Femur (tissue), 1 donor: Measurements from ENCODE around the gene KCNK10.

Experiments
- DNase-seq: peaks from one replicate; pipeline ENCODE4 v3.0.0-alpha.2; 2017

KCNK10 gene

GRCh38 chr14:88323086-88323522 is at the start of gene KCNK10:
Gene KCNK10 (minus strand): TSS chr14:88323269. CDS start chr14:88322798, 471 bp downstream.
- no peak for DNase-seq

DNA sequence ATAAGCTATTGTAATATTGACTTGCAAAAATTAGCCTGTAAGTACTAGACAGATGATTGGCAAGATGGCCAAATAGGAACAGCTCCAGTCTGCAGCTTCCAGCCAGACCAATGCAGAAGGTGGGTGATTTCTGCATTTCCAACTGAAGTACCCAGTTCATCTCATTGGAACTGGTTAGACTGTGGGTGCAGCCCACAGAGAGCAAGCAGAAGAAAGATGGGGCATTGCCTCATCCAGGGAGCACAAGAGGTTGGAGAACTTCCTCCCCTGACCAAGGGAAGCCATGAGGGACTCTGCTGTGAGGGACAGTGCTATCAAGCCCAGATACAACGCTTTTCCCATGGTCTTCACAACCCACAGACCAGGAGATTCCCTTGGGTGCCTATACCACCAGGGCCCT is 46.4 kb upstream of the KCNK10 start:
- DNase-seq: no peak

DNA sequence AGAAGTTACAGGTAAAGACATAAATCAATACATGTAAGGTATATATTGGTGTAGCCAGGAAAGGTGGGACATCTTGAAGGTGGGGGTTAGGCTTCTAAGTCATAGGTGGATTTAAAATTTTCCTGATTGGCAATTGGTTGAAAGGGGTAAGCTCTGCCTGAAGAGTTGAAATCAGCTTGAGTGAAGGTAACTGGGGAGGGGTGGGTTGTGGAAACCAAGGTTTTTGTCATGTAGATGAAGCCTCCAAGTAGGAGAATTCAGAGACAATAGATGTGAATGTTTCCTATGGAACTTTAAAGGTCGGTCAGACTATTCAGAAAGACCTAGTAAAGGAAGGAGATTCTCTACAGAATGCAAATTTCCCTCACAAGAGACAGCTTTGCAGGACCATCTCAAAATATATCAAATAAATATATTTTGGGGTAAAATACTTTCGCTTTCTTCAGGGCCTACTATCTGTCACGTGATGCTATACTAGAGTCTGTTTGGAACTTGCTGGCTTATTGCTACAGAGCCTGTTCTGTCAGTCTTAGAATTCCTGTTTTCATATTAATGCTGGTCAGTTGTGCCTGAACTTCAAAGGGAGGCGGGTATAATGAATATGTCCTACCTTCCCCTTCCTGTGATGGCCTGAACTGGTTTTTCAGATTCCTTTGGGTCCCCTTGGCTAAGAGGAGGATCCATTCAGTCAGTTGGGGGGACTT is 41.8 kb upstream of the KCNK10 start:
- DNase-seq: no peak

DNA sequence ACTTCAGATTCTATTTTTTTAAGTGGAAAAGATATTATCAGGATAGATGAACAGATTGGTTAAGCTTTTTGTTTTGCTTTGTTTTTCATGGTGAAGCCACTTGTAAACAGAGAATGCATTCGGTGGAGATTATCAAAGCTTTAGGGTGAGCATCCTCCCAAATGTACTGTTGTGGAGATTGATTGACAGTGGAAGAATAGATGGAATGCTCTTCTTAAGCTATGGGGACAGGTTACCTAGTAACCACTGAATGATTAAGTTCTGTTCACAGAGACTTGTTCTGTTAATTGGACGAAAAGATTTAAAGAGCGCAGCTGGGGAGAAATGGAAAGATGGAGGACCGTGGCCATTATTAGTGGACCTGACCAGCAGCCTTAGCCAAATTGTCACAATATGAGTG is 40.6 kb upstream of the KCNK10 start:
- no peak for DNase-seq

DNA sequence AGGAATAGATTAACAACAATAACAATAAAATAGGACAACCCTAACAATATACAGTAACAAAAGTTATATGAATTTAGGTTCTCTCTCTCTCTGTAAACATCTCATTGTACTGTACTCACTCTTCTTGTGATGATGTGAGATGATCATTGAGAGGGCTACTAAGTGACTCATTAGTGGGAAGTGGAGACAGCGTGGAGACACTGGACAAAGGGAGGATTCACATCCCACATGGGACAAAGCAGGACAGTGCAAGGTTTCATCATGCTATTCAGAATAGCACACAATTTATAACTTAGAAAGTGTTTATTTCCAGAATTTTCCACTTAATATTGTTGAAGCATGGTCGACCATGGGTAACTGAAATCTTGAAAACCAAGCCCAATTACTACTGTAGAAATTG is 36.4 kb upstream of the KCNK10 start:
- DNase-seq: no peak

- DNase-seq: no peak
These were observed 31.3 kb upstream of the KCNK10 start for GRCh38 chr14:88354358-88354757.

GRCh38 chr14:88352698-88353097 is 29.6 kb upstream of the KCNK10 start:
- no peak for DNase-seq

GRCh38 chr14:88351966-88352691 is 29.1 kb upstream of the KCNK10 start:
- no peak for DNase-seq

GRCh38 chr14:88348546-88348945 is 25.5 kb upstream of the KCNK10 start:
- no peak for DNase-seq

DNA sequence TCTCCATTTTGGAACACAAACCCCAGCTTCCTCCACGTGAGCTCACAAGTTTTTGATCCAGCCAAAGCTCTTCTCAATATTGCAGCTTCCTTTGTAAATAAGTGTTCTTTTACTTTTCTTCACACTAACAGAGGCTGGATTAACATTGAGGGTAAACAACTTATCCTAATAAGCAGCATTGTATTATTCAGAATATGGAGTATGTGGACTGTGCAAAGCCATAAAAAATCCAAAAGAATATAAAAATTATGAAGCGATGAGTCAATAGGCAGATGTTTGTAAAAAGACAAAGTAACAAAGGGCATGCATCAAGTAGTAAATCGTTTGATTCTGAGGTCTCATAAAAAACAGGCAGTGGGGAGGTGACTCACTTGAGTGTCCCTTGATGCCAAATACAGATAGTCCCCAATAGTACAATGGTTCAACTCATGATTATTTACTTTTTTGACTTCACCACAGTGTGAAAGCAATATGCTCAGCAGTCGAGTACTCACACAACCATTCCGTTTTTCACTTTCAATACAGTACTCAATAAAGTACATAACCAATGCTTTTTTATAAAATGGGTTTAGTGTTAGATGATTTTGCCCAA is 23.1 kb upstream of the KCNK10 start:
- no peak for DNase-seq

- DNase-seq: no peak
These were observed 19.9 kb upstream of the KCNK10 start for GRCh38 chr14:88342980-88343379.

DNA sequence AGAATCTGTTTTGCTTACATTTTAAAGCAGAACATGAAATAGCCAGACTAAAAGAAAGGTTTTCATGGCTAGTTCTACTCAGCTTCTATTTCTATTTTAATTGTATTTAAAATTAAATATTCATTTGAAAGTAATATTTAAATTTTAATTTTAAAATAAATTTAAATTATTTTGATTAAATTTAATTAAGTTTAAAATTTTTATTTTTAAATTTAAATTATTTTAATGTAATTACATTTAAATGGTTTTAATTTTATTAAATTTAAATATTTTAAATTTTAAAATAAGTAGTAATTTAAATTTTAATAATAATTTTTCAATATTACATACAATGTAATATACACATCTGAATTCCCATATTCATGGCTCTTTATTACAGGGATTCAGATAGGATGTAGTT is 17.3 kb upstream of the KCNK10 start:
- no peak for DNase-seq

GRCh38 chr14:88333036-88333435 is 10.0 kb upstream of the KCNK10 start:
- DNase-seq: no peak

DNA sequence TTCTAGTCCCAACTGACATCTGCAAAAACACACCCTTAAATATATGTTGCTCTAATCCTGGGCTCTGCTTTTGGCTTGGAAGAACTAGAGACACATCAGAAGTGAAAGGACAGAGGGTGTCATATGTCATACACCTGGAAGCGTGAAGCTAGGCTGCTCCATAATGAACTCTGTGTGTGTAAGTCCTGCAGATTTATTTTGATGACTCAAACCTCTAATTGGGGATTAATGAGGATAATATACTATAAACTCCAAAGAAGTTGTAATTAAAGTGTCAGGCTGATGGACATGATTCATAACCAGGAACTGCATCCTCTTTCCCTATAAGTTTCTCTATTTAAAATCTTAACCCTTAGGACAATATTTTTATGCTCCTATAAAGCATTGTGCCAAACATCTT is 4.4 kb upstream of the KCNK10 start:
- no peak for DNase-seq

DNA sequence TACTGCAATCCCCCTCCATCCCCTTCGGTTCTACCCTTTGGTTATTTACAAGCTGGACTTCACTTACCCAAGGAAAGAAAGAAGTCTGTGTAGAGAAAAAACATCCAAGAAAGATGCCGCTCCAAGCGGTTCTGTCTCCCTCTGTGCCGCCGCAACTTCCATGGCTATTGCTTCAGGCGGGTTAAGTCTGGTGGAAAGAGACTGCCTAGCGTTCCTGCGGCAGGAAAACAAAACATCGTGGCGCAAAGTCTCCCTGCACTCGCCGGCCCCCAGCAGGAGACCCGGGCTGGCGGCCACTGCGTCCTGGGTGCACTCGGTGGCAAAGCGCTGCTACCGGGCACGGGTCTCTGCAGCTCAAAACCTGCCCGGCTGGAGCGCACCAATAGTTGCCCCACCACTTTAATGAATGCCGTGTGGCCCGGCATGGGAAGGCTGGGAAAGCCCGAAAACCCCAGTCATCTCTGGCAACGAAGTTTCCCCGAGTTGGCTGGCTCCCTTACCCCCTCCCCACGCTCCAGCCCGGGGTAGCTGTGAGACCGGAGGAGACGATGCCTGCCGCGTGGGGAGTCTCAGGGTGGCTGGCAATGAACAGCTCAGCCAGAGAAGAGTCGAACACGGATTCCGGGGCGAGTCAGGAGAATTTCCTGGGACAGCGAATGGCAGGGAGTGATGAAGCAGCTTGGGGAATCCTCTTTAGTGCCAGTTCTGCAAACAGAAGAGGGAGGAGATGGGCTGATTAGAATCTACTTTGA is 3.5 kb upstream of the KCNK10 start:
- DNase-seq: no peak

- DNase-seq: no peak
These were observed 2.8 kb upstream of the KCNK10 start for GRCh38 chr14:88325883-88326282.

GRCh38 chr14:88324930-88325329 is 1.9 kb upstream of the KCNK10 start:
- no peak for DNase-seq

DNA sequence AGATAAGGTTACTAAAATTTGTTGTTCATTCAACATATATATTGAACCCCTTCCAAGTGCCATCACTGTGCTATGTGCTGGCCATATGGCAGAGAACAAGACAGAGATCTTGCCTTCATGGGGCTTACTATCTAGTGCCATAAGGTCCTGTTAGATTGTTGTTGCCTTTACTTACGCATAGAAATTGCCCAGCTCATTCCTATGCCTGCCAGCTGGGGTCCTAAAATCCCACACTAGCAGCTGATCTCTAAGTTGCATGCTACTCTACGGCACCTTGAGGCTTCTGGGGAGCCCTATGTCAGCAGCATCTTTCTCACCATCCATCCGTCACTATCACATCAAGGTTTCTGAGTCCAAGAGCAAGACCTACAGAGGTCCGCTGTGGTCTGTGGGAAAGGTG is 1.4 kb upstream of the KCNK10 start:
- no peak for DNase-seq

DNA sequence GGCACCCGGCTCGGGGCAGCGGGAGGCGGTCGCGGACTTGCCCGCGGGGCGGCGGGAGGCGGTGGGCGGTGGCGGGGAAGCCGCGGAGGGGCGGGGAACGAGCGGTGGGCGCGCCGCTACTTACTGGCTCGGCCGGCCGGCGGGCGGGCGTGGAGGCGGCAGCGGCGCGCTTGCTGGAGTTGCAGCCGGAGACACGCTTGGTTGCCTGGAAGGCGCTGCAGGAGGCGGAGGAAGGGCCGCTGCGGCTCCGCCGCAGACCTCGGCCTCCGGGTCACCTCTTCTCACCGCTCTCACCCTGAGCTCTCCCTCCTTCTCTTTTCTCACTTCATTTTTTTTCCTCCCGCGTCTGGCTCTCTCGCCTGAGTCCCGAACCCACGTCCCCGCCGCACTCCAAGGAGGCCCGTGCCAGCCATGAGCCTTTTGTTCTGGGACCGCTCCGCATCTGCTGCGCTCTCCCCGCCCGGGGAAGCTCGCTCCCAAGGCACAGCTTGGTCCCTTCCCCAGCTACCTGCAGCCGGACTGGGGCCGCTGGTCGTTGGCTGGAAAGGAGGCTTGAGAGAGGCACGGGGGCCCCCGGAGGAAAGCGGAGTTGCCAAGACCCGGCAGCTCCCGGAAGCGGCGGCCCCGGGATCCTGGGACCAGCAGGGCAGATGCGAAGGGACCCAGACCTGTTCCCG is 592 bp upstream of the KCNK10 start:
- DNase-seq: peak; percentile 58

- no peak for DNase-seq
These were observed 474 bp downstream of the KCNK10 start for GRCh38 chr14:88322504-88323085.

DNA sequence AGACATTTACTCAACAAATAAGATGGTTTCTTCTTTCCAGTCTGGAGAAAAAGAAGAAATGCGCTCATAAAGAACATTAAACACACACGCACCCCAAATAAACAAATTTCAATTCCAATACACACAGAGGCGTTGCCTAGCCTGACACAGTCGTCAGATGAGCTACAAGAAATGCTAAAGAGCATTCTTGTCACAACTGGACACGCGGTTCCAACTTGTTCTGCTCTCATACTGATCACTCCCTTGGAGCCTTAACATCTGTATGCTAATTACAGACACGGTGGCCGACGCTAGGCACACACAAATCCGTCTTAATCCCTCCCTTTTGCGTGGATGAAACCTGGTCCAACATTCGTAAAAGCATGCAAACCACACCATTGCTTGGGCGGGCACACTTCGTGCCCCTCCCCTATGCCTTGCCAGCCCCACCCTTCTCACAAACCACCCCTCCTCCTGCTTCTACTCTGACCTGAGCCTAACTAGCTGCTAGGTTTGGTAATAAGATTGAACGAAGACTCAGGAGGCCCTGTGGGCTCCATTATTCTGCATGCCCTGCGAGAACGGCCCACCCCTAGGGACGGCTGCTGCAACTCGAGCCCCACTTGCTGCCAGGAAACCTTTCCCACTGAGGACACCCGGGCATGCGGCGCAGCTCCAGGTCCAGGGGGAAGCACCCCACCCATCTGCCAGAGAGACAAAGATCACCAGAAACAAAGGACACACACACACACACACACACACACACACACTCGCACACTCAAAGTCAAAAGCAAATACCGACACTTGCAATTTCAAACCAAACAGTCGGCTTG is 1.2 kb downstream of the KCNK10 start:
- no peak for DNase-seq

DNA sequence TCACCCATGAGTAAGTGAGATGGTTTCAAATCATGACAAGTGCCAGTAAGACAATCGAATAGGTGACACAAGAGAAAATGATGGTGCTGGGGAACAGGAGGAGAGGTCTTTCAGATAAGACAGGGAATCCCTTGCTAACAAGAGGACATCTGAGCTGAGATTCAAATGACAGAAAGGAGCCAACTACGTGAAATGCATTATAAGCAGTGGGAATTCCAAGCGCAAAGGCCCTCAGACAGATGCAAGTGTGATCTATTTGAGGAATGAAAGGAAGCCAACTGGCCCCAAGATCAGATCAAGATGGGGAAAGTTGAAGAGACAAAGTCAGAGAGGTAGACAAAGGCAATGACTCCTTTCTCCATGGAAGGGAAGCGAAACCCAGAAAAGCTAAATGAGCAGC is 4.7 kb downstream of the KCNK10 start:
- no peak for DNase-seq
